ENCODE results near the gene PTGES2.

- TF ChIP-seq CTCF (IDR thresholded peaks at IDR 0.05) (no peak), REST (IDR thresholded peaks at IDR 0.05; ENCODE audit: insufficient read depth in 1 of 2, low read depth in 2 of 2, low read length in 1 of 2) (no peak), SIN3A (IDR thresholded peaks at IDR 0.05; ENCODE audit: borderline replicate concordance, insufficient read depth, low read depth, low read length) (no peak)
Observed at GRCh38 chr9:128153947-128154695, 26.6 kb upstream of the PTGES2 start.
